Measurements from ENCODE around the gene ZNF90. TPM values are rescaled to one million over a fixed set of nuclear protein-coding genes. Genes with fewer than 3 reads are reported as not detected.

Gene ZNF90
- total and polyA plus RNA-seq, 5 donors from 2014 or later: 0.54 to 3.3 (median 1.6) TPM

DNA sequence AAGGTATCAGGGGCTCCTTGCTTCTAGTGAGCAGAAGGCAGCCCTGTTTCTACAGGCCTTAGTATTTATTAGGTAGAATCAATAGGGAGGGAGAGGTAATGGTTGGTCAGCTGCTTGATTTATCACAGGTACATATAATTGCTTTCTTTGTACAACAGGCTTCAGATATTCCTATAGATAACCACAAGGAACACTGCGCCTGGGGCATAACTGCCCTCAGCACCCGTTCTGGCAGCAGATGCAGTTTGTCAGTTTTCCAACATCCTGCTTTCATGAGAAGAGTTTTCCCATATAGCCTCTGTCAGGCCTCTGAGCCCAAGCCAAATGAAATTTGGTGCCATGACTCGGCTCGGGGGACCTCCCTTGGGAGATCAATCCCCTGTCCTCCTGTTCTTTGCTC, 76.8 kb downstream of the ZNF90 start:
- H3K9me3 Mint-ChIP-seq: peaks cover 0 to 15% (median 2%) of the 10 kb centered on the region in 7 donors
- H3K4me3 ChIP-seq (ENCODE audit: low read depth, low read length): no peak overlapping the region
- no peaks in the 10 kb centered on the region for H3K4me1 ChIP-seq (ENCODE audit: control insufficient read depth, insufficient read depth, low read length, poor library complexity, severe bottlenecking)
- H3K36me3 Mint-ChIP-seq: no peaks in the 10 kb centered on the region
- H3K9me3 ChIP-seq (ENCODE audit: control insufficient read depth in 2 of 2, low read length in 2 of 2): no peaks in the 10 kb centered on the region
- ATAC-seq (ENCODE audit: low read depth in 2 of 2): no peak
- no peak for DNase-seq
- H3K27me3 ChIP-seq (ENCODE audit: control insufficient read depth, insufficient read depth, low read length): no peaks in the 10 kb centered on the region
- no peak overlapping the region for H3K27ac Mint-ChIP-seq
- no peaks in the 10 kb centered on the region for H3K27me3 Mint-ChIP-seq
- H3K4me3 Mint-ChIP-seq: no peak overlapping the region
- H3K27ac ChIP-seq (ENCODE audit: insufficient read depth, low read length, poor library complexity, severe bottlenecking): no peak overlapping the region
- no peaks in the 10 kb centered on the region for H3K36me3 ChIP-seq (ENCODE audit: control insufficient read depth, insufficient read depth, low read length)
- no peaks in the 10 kb centered on the region for H3K4me1 Mint-ChIP-seq

GRCh38 chr19:20162821-20163220, 85.0 kb downstream of the ZNF90 start:
- peak overlapping the region in 1 of 3 donors; percentile 65 for H3K27ac Mint-ChIP-seq

GRCh38 chr19:20164456-20164855, 86.7 kb downstream of the ZNF90 start:
- ATAC-seq (ENCODE audit: low read depth in 2 of 2) (no peak), DNase-seq (no peak)
- peaks cover 4 to 5% of the 10 kb centered on the region in 2 experiments for H3K9me3 ChIP-seq (ENCODE audit: control insufficient read depth in 2 of 2, low read length in 2 of 2)
- H3K4me3 Mint-ChIP-seq: peak overlapping the region in 1 of 4 donors; percentile 47
- H3K36me3 Mint-ChIP-seq: peaks cover 9% of the 10 kb centered on the region
- peaks cover 7 to 53% (median 16%) of the 10 kb centered on the region in 4 donors for H3K4me1 Mint-ChIP-seq
- H3K27ac ChIP-seq (ENCODE audit: insufficient read depth, low read length, poor library complexity, severe bottlenecking): no peak overlapping the region
- H3K27me3 ChIP-seq (ENCODE audit: control insufficient read depth, insufficient read depth, low read length): no peaks in the 10 kb centered on the region
- no peak overlapping the region for H3K4me3 ChIP-seq (ENCODE audit: low read depth, low read length)
- peaks cover 0 to 15% (median 2%) of the 10 kb centered on the region in 7 donors for H3K9me3 Mint-ChIP-seq
- H3K36me3 ChIP-seq (ENCODE audit: control insufficient read depth, insufficient read depth, low read length): no peaks in the 10 kb centered on the region
- peaks cover 19% of the 10 kb centered on the region for H3K4me1 ChIP-seq (ENCODE audit: control insufficient read depth, insufficient read depth, low read length, poor library complexity, severe bottlenecking)
- no peaks in the 10 kb centered on the region for H3K27me3 Mint-ChIP-seq
- peak overlapping the region in 1 of 3 donors; percentile 4 for H3K27ac Mint-ChIP-seq

More at GRCh38 chr19:20162821-20163220, 85.0 kb downstream of the ZNF90 start:
- no peaks in the 10 kb centered on the region for H3K27me3 ChIP-seq (ENCODE audit: control insufficient read depth, insufficient read depth, low read length)
- H3K27me3 Mint-ChIP-seq: no peaks in the 10 kb centered on the region
- peak overlapping the region in 2 of 4 donors; percentile 16 to 54 for H3K4me3 Mint-ChIP-seq
- H3K9me3 ChIP-seq (ENCODE audit: control insufficient read depth in 2 of 2, low read length in 2 of 2): peaks cover 0 to 4% of the 10 kb centered on the region in 2 experiments
- H3K36me3 Mint-ChIP-seq: peaks cover 4% of the 10 kb centered on the region
- no peak for DNase-seq
- H3K9me3 Mint-ChIP-seq: peaks cover 0 to 15% (median 1%) of the 10 kb centered on the region in 7 donors
- H3K4me1 ChIP-seq (ENCODE audit: control insufficient read depth, insufficient read depth, low read length, poor library complexity, severe bottlenecking): peaks cover 17% of the 10 kb centered on the region
- no peak for ATAC-seq (ENCODE audit: low read depth in 2 of 2)
- H3K4me3 ChIP-seq (ENCODE audit: low read depth, low read length): no peak overlapping the region
- peaks cover 7 to 42% (median 14%) of the 10 kb centered on the region in 4 donors for H3K4me1 Mint-ChIP-seq
- no peak overlapping the region for H3K27ac ChIP-seq (ENCODE audit: insufficient read depth, low read length, poor library complexity, severe bottlenecking)
- H3K36me3 ChIP-seq (ENCODE audit: control insufficient read depth, insufficient read depth, low read length): no peaks in the 10 kb centered on the region

GRCh38 chr19:20165971-20166592, 88.3 kb downstream of the ZNF90 start:
- DNase-seq: no peak
- Mint-ChIP-seq H3K9me3 (peaks cover 0 to 15% (median 4%) of the 10 kb centered on the region in 7 donors), H3K36me3 (peaks cover 15% of the 10 kb centered on the region), H3K4me3 (no peak overlapping the region), H3K27ac (peak overlapping the region in 1 of 3 donors; percentile 62), H3K4me1 (peaks cover 9 to 61% (median 20%) of the 10 kb centered on the region in 4 donors), H3K27me3 (no peaks in the 10 kb centered on the region)
- Histone ChIP-seq H3K36me3 (ENCODE audit: control insufficient read depth, insufficient read depth, low read length) (peaks cover 7% of the 10 kb centered on the region), H3K9me3 (ENCODE audit: control insufficient read depth in 2 of 2, low read length in 2 of 2) (peaks cover 5 to 10% of the 10 kb centered on the region in 2 experiments), H3K27ac (ENCODE audit: insufficient read depth, low read length, poor library complexity, severe bottlenecking) (no peak overlapping the region), H3K4me3 (ENCODE audit: low read depth, low read length) (no peak overlapping the region), H3K27me3 (ENCODE audit: control insufficient read depth, insufficient read depth, low read length) (no peaks in the 10 kb centered on the region), H3K4me1 (ENCODE audit: control insufficient read depth, insufficient read depth, low read length, poor library complexity, severe bottlenecking) (peaks cover 19% of the 10 kb centered on the region)
- ATAC-seq (ENCODE audit: low read depth in 2 of 2): no peak

GRCh38 chr19:20167020-20167644, 89.3 kb downstream of the ZNF90 start, which contains the start of gene ZNF486:
Gene ZNF486, plus strand, starts transcription at chr19:20167214. Its CDS starts 117 bp downstream, at chr19:20167331.
- peaks cover 25% of the 10 kb centered on the region for H3K36me3 Mint-ChIP-seq
- peak within 1 kb of the TSS; percentile 96 to 99 (median 98) for H3K4me3 Mint-ChIP-seq
- DNase-seq: peak; percentile 84 to 91 (median 90)
- peaks cover 19% of the 10 kb centered on the region for H3K4me1 ChIP-seq (ENCODE audit: control insufficient read depth, insufficient read depth, low read length, poor library complexity, severe bottlenecking)
- H3K27me3 Mint-ChIP-seq: no peaks in the 10 kb centered on the region
- peaks cover 14 to 64% (median 27%) of the 10 kb centered on the region in 4 donors for H3K4me1 Mint-ChIP-seq
- H3K36me3 ChIP-seq (ENCODE audit: control insufficient read depth, insufficient read depth, low read length): peaks cover 17% of the 10 kb centered on the region
- peaks cover 11 to 14% of the 10 kb centered on the region in 2 experiments for H3K9me3 ChIP-seq (ENCODE audit: control insufficient read depth in 2 of 2, low read length in 2 of 2)
- H3K27ac ChIP-seq (ENCODE audit: insufficient read depth, low read length, poor library complexity, severe bottlenecking): peak within 1 kb of the TSS; percentile 70
- ATAC-seq (ENCODE audit: low read depth in 2 of 2): peak; percentile 97 to 99
- no peaks in the 10 kb centered on the region for H3K27me3 ChIP-seq (ENCODE audit: control insufficient read depth, insufficient read depth, low read length)
- peak within 1 kb of the TSS; percentile 74 to 97 (median 96) for H3K27ac Mint-ChIP-seq
- peaks cover 0 to 22% (median 6%) of the 10 kb centered on the region in 7 donors for H3K9me3 Mint-ChIP-seq
- peak within 1 kb of the TSS; percentile 91 for H3K4me3 ChIP-seq (ENCODE audit: low read depth, low read length)

- no peaks in the 10 kb centered on the region for H3K27me3 ChIP-seq (ENCODE audit: control insufficient read depth, insufficient read depth, low read length)
- peaks cover 11 to 19% of the 10 kb centered on the region in 2 experiments for H3K9me3 ChIP-seq (ENCODE audit: control insufficient read depth in 2 of 2, low read length in 2 of 2)
- peaks cover 19% of the 10 kb centered on the region for H3K36me3 ChIP-seq (ENCODE audit: control insufficient read depth, insufficient read depth, low read length)
- ATAC-seq (ENCODE audit: low read depth in 2 of 2) (no peak), DNase-seq (no peak)
- Mint-ChIP-seq H3K4me3 (peak overlapping the region; percentile 96 to 99 (median 98)), H3K27me3 (no peaks in the 10 kb centered on the region), H3K27ac (peak overlapping the region; percentile 74 to 97 (median 96)), H3K9me3 (peaks cover 0 to 22% (median 6%) of the 10 kb centered on the region in 7 donors), H3K4me1 (peaks cover 8 to 59% (median 25%) of the 10 kb centered on the region in 4 donors), H3K36me3 (peaks cover 25% of the 10 kb centered on the region)
- peaks cover 16% of the 10 kb centered on the region for H3K4me1 ChIP-seq (ENCODE audit: control insufficient read depth, insufficient read depth, low read length, poor library complexity, severe bottlenecking)
- peak overlapping the region; percentile 91 for H3K4me3 ChIP-seq (ENCODE audit: low read depth, low read length)
- H3K27ac ChIP-seq (ENCODE audit: insufficient read depth, low read length, poor library complexity, severe bottlenecking): peak overlapping the region; percentile 70
Observed at GRCh38 chr19:20167651-20168122, 89.9 kb downstream of the ZNF90 start.

All from CD4-positive, CD25-positive, alpha-beta regulatory T cell (primary cell).